LNCAP (cell line): Measurements from ENCODE around the gene APOL1.

ENCODE experiments used
- CTCF ChIP-seq: fragments of 450-650 bp; IDR thresholded peaks from 2 replicates; pipeline ENCODE4 v1.5.1; 2017; ENCODE audit warnings: mild to moderate bottlenecking

APOL1 gene

GRCh38 chr22:36305813-36306212 lies 52.9 kb downstream of the APOL1 start:
- TF ChIP-seq CTCF: no peak

DNA sequence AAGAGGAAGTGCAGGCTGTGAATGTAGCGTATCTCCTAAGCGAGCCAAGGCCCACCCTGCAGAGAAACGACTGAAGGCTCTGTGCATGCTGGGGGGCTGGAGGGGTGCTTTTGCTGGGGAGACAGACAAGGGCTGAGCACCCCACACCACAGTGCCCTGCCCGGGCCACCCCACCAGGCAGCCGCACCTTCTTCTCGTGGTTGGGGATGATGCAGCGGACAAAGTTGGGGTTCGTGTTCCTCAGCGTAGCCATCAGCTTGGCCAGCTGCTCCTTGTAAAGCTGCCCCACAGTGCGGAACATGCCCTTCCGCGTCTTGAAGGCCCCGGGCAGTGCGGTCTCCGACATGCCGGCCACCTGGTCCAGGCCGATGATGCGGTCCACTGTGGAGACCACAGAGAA lies 53.3 kb downstream of the APOL1 start:
- TF ChIP-seq CTCF: no peak

- no peak for TF ChIP-seq CTCF
These were observed 55.9 kb downstream of the APOL1 start for GRCh38 chr22:36308880-36309279.

DNA sequence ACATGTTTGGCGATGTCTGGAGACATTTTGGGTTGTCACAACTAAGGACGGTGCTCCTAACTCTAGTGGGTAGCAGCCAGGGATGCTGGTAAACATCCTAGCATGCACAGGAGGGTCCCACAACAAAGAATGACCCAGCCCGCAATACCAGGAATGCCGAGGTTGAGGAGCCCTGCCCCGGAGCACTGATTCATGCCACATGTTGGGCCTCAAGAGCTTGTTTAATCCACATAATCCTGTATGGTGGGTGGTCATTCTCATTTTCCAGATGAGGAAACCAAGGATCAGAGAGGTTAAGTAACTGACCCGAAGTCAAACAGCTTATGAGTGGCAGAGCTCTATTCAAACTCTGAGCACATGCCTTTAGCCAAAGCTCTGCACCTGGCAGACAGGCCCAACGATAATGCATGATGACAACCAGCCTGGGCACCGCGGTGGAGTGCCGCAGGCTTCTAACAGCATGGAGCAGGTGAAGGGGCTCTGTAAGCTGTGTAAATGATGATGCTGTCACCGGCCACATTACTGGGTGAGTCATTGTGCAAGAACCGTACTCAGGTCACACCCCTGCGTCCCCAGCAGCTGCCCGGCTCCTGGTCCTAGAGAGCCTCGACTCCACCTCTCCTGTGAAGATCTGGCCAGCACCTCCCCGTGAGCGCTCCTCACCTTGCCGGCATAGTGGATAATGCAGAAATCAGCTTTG lies 58.6 kb downstream of the APOL1 start:
- no peak for TF ChIP-seq CTCF

DNA sequence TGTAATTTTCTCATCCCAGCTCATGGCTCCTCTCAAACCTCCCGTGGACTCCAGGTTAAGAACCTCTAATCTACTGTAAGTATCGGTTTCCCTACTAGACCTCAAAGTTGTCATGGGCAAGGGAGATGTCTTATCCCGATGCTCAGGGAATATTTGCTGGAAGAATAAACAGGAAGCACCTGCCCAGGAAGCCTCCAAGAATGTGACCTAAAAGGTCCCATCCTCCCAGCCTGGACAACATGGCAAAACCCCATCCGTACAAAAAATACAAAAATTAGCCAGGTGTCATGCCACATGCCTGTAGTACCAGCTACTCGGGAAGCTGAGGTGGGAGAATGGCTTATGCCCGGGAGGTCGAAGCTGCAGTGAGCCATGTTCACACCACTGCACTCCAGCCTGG lies 62.4 kb downstream of the APOL1 start:
- TF ChIP-seq CTCF: no peak

- TF ChIP-seq CTCF: no peak
These were observed 63.5 kb downstream of the APOL1 start for GRCh38 chr22:36316419-36316818.
